KOPT-K1 (cell line): ENCODE measurements around the gene VIP.
"Not testable (repeated sequence)": the region's sequence is repeated elsewhere in the genome, so short reads cannot be mapped to it uniquely, and the experiment has no call there.

Experiments used
- H3K27ac ChIP-seq: fragments of 200-600 bp; sonication (generic); 2 replicates; pipeline ENCODE4 v1.5.1; 2016; ENCODE audit warnings: antibody characterized with exemption, mild to moderate bottlenecking, low read depth, low read length; ENCODE audit not compliant: poor library complexity, severe bottlenecking
- H3K36me3 ChIP-seq: fragments of 200-600 bp; sonication (generic); 2 replicates; pipeline ENCODE4 v1.5.1; 2017; ENCODE audit warnings: antibody characterized with exemption, mild to moderate bottlenecking, low read length, moderate library complexity; ENCODE audit not compliant: insufficient read depth
- H3K9me3 ChIP-seq: fragments of 200-600 bp; sonication (generic); 2 replicates; pipeline ENCODE4 v1.5.1; 2017; ENCODE audit warnings: antibody characterized with exemption, low read length, mild to moderate bottlenecking; ENCODE audit not compliant: insufficient read depth, poor library complexity, severe bottlenecking

The VIP gene

DNA sequence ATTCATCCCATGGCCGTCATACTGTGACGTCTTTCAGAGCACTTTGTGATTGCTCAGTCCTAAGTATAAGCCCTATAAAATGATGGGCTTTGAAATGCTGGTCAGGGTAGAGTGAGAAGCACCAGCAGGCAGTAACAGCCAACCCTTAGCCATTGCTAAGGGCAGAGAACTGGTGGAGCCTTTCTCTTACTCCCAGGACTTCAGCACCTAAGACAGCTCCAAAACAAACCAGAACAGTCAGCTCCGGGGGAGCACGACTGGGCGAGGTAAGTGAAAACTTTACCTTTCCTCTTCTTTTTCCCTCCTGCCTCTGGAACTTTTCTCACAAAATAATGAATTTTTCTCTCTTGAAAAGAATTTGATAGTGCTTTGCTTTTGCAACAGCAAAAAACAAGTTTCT, at the start of gene VIP:
TSS of gene VIP (plus strand) at position 104 of the 400 bp plus-strand sequence. CDS start 1,381 bp downstream, outside the sequence.
- Histone ChIP-seq H3K27ac (no peak within 1 kb of the TSS), H3K36me3 (no peaks in the 10 kb centered on the region), H3K9me3 (no peaks in the 10 kb centered on the region)

DNA sequence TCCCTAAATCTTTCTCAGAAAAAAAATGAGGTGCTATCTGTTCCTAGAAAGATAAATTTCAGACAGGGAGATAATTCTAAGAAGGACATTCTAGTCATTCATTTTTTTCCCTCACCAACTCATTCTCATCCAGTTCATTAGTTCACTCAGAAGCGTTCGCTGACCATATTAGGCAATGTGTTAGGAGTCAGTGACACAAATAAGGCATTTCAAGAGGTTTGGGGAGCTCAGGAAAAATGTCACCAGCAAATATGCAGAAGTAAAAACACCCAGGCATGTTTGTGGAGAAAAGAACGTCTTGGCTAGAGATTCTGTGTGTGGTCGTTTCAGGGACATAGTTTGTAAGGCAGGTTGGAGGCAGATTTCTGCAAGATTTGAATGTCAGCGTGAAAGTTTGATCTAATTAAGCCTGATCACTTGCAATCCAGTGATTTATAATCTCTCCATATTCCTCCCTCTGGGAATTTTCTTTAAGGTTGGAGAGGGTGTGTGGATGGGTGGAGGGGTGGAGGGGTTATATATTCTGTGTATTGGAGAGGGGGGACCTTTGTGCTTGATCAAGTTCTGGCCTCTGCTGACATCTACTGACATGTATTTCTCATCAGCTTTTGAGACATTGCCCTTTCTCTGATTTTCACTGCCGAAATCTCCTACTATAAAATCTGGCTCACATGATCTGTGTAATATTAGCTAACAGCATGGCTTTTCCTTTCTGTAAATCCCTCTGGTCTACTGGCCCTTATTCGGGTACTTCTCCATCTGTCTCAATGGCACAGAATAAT, 49.3 kb upstream of the VIP start:
- Histone ChIP-seq H3K36me3 (no peaks in the 10 kb centered on the region), H3K27ac (no peak overlapping the region), H3K9me3 (no peaks in the 10 kb centered on the region)

DNA sequence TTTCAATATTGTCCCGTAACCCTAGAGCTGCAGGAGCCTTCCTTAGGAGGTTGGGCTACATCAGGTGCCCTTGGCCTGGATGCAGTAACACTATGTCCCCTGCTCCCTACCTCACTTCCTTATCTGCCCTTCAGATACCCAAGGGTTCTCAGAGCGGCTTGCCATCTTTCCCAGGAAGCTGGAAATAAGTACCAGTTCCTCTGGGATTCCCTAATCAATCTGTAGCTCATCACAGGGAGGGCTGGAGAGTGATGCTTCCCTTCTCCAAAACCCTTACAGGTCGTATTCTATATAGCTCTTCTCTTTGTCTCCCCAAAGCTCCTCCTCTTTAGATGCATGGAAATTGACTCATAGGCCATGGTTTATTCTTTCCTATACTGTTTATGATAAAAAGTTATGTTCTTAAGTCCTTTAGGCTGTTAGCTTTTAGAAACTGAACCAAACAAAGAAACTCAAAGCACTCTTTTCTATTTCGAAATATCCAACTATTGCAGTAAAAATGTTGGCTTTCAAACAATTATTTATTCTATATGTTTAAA, 48.7 kb upstream of the VIP start:
- Histone ChIP-seq H3K9me3 (no peaks in the 10 kb centered on the region), H3K36me3 (no peaks in the 10 kb centered on the region), H3K27ac (no peak overlapping the region)

DNA sequence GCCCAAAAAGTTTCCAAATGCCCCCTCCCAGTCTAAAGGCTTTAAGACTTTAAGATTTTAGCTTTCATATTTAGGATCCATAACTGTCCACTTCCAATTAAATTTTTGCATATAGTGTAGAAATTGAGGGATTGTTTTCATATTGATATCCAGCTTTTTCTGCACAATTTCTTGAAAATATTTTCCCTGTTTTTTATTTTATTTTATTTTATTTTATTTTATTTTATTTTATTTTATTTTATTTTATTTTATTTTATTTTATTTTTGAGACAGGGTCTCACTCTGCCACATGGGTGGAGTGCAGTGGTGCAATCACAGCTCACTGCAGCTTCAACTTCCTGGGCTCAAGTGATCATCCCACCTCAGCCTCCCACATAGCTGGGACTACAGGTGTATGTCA, 46.8 kb upstream of the VIP start:
- H3K27ac ChIP-seq, H3K36me3 ChIP-seq, H3K9me3 ChIP-seq: not testable (repeated sequence)

DNA sequence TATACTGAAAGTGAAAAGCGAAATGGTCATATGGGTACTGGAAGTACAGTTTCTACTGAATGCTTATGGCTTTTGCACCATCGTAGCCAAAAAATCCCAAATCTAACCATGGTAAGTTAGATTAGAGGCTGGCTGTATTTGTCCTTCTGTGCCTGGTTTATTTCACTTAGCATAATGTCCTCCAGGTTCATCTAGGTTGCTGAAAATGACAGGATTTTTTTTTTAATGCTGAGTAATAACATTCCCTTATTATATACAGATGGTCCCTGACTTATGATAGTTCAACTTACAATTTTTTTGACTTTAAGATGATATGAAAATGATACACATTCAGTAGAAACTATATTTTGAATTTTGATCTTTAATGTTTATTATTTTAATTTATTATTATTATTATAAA, 45.3 kb upstream of the VIP start:
- H3K9me3 ChIP-seq: no peaks in the 10 kb centered on the region
- H3K27ac ChIP-seq: no peak overlapping the region
- H3K36me3 ChIP-seq: no peaks in the 10 kb centered on the region

DNA sequence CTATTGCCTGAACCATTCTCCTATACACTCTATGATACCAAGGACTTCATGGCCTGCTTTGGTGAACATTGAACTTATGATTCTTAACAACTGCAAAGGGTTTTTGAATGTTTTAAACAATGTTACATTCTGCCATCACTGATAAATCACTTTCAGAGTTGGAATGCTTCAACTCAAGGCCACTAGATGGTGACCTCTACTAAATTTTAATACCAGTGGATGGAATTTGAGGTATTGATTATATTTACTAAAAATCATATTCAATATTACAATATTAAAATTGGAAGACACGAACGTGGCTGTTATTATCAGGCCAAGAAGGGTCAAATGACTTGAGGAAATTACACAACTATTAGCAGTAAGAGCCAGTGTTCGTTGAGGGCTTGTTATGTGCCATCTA, 34.3 kb upstream of the VIP start:
- Histone ChIP-seq H3K27ac (no peak overlapping the region), H3K36me3 (no peaks in the 10 kb centered on the region), H3K9me3 (no peaks in the 10 kb centered on the region)

DNA sequence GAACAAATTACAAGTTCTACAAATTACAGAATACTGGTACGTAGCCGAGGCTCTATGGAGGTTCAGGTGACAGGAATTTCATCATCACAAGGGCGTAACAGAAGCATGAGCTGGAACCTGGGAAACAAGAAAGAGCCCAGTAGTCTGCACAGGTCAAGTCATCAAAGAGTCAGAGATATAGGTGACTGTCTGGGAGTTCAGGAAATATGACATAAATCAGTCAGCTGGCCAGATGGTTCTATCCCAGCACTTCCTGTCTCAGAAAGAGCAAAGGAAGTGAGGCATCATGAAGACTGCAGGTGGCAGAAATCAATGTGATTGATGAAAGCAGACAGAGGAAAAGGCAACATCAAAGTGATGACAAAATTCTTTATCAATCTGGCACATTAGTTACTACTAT, 29.6 kb upstream of the VIP start:
- no peaks in the 10 kb centered on the region for H3K9me3 ChIP-seq
- H3K36me3 ChIP-seq: no peaks in the 10 kb centered on the region
- H3K27ac ChIP-seq: no peak overlapping the region

DNA sequence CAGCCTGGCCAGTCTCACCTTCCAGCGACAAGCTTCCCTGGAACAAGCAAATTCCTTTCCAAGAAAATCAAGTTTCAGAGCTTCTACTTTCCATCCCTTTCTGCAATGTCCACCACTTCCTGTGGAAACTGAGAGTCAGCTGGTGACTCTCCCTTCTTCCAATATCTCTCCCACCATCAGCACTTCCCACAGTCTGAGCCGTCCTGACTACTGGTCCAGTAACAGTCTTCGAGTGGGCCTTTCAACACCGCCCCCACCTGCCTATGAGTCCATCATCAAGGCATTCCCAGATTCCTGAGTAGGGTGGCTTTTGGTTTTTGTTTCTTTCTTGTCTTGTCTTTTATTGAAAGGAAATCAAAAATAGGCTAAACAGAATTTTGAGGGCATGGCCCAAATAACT, 28.6 kb upstream of the VIP start:
- Histone ChIP-seq H3K9me3 (no peaks in the 10 kb centered on the region), H3K36me3 (no peaks in the 10 kb centered on the region), H3K27ac (no peak overlapping the region)

DNA sequence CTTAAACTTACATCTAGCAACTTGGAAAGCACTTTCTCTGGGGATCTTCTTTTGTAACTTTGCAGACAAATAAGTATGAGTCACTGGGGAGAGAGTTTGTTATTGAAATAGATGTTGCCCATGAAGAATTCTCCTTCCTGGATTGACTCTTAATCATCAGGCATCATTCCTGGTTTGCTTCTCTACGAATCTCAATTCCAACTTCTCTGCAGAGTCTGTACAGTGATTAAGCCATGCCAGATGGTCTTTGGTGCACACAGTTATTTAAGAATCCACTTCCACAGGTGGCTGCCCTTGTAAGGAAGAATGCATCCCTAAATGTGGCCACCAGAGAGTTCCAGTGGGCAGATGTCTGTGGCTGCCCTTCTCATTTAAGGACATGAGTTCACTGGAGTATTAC, 27.2 kb upstream of the VIP start:
- no peak overlapping the region for H3K27ac ChIP-seq
- H3K9me3 ChIP-seq: no peaks in the 10 kb centered on the region
- no peaks in the 10 kb centered on the region for H3K36me3 ChIP-seq

DNA sequence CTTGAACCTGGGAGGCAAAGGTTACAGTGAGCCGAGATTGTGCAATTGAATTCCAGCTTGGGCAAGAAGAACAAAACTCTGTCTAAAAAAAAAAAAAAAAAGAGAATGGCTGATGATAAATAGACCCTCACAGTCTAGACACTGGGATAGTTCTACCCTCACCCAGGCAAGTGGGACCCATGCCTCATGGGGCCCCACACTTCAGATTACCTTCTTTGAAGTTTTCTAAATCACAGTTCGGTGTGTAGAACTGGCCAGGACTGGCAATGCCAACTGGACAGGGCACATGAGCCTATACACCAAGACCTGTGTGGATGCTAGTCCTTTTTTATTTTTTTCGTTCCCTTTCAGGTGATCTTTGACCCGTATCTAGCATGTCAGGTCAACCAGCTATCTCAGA, 24.3 kb upstream of the VIP start:
- Histone ChIP-seq H3K9me3 (no peaks in the 10 kb centered on the region), H3K27ac (no peak overlapping the region), H3K36me3 (no peaks in the 10 kb centered on the region)

DNA sequence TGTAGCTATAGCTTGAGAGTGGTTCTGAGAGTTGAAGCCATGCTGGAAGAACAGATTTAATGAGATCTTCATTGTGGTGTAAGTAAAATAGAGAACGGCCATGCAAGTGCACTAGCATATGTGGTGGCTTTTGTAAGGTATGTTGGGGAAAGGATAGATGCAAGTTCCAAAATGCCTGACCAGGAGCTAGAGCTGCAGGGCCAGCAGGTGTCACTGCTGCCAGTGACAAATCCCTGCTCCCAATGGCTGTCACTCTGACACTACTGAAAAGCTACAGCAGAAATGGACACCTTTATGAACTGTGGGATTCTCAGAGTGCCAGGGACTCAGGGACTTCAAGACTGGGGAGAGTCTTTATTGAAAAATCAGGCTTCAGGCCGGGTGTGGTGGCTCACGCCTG, 23.1 kb upstream of the VIP start:
- Histone ChIP-seq H3K27ac (no peak overlapping the region), H3K36me3 (no peaks in the 10 kb centered on the region), H3K9me3 (no peaks in the 10 kb centered on the region)

DNA sequence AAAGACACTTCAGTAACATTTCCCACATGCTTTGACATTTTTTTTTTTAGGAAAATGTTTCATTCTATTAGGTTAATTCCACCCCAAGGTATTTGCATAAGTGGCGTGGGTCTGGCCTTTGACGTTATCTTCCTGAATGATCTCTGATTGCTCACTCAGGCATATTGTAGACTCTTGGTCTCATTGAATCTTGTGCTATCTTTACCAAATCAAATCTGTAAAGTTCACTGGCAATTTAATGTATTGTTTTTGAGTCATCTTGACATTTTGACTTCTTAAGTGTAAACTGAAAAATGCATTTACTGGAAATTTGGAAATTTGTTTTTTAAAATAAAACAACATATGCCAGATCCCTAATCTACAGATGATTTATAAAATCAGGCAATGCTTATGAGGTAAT, 16.0 kb upstream of the VIP start:
- Histone ChIP-seq H3K9me3 (no peaks in the 10 kb centered on the region), H3K36me3 (no peaks in the 10 kb centered on the region), H3K27ac (no peak overlapping the region)

DNA sequence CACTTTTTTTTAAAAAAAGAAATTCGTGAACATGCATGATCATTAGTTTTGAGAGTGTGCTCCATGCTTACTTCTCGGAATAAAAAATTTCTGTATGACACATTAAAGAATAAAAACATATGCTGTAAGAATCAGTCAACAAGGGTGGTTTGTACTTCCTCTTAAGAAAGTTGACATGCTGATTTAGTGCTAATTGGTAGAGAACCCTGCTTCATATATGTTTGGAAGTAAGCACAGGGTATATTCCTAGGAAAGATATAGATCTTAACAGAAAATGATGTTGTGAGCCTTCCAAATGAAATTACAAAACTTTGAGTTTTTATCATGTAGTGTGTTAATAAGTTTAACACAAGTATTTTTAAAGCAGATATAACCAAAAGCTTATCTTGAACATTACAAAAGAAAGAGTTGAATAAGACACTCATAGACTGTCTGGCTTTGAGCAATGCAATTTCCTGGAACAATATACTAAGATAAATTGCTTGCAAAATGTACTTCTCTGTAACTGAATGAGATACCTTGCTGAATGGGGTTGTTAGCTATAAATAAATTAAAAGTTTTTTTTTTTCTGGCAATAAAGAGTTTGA, 13.8 kb upstream of the VIP start:
- no peaks in the 10 kb centered on the region for H3K36me3 ChIP-seq
- H3K9me3 ChIP-seq: no peaks in the 10 kb centered on the region
- H3K27ac ChIP-seq: no peak overlapping the region

DNA sequence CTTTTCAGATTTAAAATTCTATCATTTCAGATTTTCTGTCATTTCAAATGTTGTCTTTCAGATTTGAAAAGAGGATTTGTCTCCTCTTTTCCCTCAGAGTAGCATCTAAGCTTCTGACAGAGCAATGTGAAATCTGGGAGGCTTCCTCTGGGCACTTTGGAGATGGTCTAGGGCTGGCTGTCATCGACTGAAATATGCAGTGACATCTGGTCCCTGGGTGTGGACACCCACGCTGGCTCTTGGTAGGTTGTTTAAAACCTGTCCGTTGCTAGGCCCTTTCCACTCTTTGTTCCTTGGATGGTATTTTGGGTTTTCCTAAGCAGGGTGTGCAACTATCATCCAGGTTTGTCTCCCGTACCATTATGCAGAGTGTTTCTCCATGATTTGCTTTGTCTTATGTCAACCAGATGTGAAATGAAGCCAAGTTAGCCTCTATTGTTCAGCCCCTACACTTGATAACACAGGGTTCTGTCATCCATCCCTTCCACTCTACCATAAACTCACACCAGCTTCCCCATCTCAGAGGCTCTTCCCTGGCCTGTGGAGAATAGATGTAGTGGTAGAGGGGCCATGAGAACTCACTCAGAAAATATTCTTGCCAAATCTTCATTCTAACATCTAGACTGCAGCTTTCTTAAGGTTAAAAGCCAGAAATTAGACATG, 5.0 kb upstream of the VIP start:
- no peak overlapping the region for H3K27ac ChIP-seq
- H3K9me3 ChIP-seq: no peaks in the 10 kb centered on the region
- no peaks in the 10 kb centered on the region for H3K36me3 ChIP-seq

DNA sequence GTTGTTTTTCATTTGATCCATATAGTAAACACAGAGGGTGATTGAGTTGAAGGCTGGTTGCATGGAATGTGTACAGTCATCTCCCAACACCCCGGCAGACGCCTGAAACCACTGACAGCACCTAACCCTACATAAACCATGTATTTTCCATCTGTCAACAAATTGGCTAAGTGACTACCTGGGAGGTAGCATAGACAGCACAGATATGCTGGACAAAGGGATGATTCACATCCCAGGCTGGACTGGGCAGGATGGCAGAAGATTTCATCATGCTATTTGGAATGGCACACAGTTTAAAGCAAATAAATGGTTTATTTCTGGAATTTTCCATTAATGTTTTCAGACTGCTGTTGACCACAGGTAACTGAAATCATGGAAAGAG, 4.4 kb upstream of the VIP start:
- no peaks in the 10 kb centered on the region for H3K9me3 ChIP-seq
- no peak overlapping the region for H3K27ac ChIP-seq
- H3K36me3 ChIP-seq: no peaks in the 10 kb centered on the region
